Immature natural killer cell (primary cell): Measurements from ENCODE around the gene STK11. TPM values are rescaled to one million over a fixed set of nuclear protein-coding genes. Genes with fewer than 3 reads are reported as not detected.

Experiments
- DNase-seq, 3 donors: peaks; one replicate each; pipeline ENCODE4 v3.0.0; 2022; ENCODE audit warnings: mixed read lengths in 1 of 3
- H3K27ac Mint-ChIP-seq, 6 donors: one replicate each; pipeline ENCODE4 v1.8.0; 2020; ENCODE audit warnings: mixed read lengths in 6 of 6, mild to moderate bottlenecking in 5 of 6, inconsistent platforms in 4 of 6, moderate library complexity in 3 of 6
- H3K27me3 Mint-ChIP-seq, 3 donors: one replicate each; pipeline ENCODE4 v1.8.0; 2020 to 2021; ENCODE audit warnings: low read depth in 3 of 3, mild to moderate bottlenecking in 3 of 3, mixed read lengths in 3 of 3, moderate library complexity in 3 of 3, inconsistent platforms in 1 of 3
- H3K36me3 Mint-ChIP-seq, 3 donors: one replicate each; pipeline ENCODE4 v1.8.0; 2020; ENCODE audit warnings: mixed read lengths in 3 of 3, inconsistent platforms in 2 of 3, mild to moderate bottlenecking in 2 of 3
- H3K4me1 Mint-ChIP-seq, 2 donors: one replicate each; pipeline ENCODE4 v1.8.0; 2020; ENCODE audit warnings: inconsistent platforms in 2 of 2, mild to moderate bottlenecking in 2 of 2, mixed read lengths in 2 of 2, moderate library complexity in 1 of 2
- H3K4me3 Mint-ChIP-seq, 5 donors: one replicate each; pipeline ENCODE4 v1.8.0; 2020; ENCODE audit warnings: mild to moderate bottlenecking in 5 of 5, mixed read lengths in 5 of 5, inconsistent platforms in 3 of 5, moderate library complexity in 3 of 5
- H3K9me3 Mint-ChIP-seq, 6 donors: one replicate each; pipeline ENCODE4 v1.8.0; 2020; ENCODE audit warnings: mild to moderate bottlenecking in 6 of 6, mixed read lengths in 6 of 6, inconsistent platforms in 4 of 6, moderate library complexity in 3 of 6
- polyA plus RNA-seq, 3 donors: library from polyadenylated mRNA; unstranded; fragments of 300-500 nt; fragmentation: Illumina TruSeq; gene quantifications; one replicate each; pipeline ENCODE4 v1.2.3, GENCODE V29; 2021

STK11 gene
- polyA plus RNA-seq, 3 donors from 2014 or later, result 10.8 to 14.5 (median 11.7) TPM

DNA sequence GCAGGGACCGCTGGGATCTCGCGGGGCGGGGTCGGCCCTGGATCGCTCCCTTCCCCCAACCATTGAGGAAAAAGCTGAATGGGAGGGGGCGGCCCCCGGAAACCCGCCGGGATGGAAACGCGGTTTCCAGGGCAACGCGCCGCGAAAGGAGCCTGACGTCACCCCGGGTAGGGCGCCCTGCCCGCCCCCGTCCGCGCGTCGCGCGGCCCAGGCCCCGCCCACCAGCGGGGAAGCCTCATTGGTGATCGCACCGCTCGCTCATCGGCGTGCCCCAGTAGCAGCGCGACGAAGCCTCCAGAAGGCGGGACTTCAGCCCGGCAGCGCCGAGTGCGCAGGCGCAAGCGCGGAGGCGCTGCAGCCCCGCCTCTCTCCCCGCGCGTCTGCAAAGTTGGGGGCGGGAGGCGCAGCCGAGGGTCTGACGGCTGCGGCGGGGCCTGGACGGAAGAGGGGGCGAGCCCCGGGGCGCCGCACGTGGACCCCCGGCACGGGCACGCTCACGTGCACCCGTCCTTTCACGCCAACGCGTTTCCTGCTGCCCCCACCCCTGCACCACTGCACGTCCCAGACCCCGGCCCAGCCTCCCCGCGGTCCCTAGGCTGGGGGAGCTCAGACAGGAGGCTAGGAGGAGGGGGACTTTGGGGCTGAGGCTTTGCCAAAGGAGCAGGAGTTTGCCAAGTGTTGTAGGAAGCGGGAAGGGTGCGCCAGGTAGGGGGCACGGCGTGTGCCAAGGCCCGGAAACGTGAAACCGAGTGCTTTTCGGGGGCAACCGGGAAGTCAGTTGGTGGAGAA is 55.4 kb downstream of the STK11 start:
- Mint-ChIP-seq H3K9me3 (peaks cover 0 to 4% (median 0%) of the 10 kb centered on the region in 6 donors), H3K27ac (peak overlapping the region; percentile 95 to 99 (median 99)), H3K4me1 (peaks cover 59 to 72% of the 10 kb centered on the region in 2 donors), H3K4me3 (peak overlapping the region; percentile 90 to 94 (median 91)), H3K36me3 (peaks cover 4 to 19% (median 7%) of the 10 kb centered on the region in 3 donors), H3K27me3 (peaks cover 31 to 57% (median 48%) of the 10 kb centered on the region in 3 donors)
- peak; percentile 97 to 99 (median 98) for DNase-seq

DNA sequence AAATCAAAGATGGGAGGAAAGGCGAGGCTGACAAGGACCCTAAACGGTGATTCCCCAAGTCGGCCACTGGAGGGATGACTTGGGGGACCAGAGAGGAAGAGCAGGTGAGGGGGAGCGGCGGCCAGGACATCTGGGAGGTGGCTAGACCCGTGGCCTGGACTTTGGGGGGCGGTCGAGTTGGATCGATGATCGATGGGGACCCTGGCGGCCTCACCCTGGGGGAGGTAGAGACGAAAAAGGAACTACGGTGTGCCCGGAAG is 55.9 kb downstream of the STK11 start:
- H3K27ac Mint-ChIP-seq, result peak overlapping the region; percentile 95 to 99 (median 99)
- peak overlapping the region; percentile 90 to 94 (median 91) for H3K4me3 Mint-ChIP-seq
- no peak for DNase-seq
- peaks cover 4 to 19% (median 7%) of the 10 kb centered on the region in 3 donors for H3K36me3 Mint-ChIP-seq
- peaks cover 26 to 54% (median 44%) of the 10 kb centered on the region in 3 donors for H3K27me3 Mint-ChIP-seq
- peaks cover 55 to 68% of the 10 kb centered on the region in 2 donors for H3K4me1 Mint-ChIP-seq
- peaks cover 0 to 4% (median 0%) of the 10 kb centered on the region in 6 donors for H3K9me3 Mint-ChIP-seq

DNA sequence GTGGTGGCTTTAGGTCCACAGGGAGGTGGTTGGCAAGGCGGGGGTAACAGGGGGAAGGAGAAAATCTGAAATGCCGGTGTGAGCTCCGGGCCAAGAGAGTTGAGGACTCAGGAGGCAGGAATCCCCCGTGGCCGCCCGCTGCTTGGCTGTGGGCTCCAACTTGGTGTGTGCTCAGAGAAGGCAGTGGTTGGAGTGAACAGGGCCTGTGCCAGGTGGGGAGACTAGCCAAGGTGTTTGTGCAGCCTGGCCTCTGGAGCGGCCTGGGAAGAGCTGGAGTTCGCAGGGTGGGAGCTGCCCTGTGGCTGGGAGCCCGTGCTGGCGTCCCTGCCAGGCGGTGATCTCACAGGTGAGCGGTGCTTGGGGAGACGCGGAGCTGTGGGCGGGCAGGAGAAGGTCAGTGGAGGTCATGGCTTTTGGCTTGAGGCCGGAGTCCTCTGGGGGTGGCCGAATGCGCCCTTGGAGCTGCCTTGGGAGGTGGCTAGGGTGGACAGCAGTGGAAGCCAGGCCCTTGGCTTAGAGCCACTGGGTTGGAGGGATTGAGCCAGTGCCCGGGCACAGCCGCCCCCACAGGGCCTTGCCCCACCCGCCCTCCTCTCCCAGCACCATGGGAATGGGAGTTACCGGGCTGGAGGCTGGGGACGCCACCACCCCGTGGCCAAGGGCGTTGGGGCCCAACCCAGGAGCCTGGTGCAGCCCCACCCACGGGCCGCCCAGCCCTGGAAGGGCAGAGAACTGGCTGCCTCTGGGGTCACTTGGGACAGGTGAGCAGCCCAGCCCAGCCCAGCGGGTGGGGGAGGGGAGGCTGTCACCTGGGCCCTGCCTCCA is 56.4 kb downstream of the STK11 start:
- peaks cover 4 to 19% (median 7%) of the 10 kb centered on the region in 3 donors for H3K36me3 Mint-ChIP-seq

DNA sequence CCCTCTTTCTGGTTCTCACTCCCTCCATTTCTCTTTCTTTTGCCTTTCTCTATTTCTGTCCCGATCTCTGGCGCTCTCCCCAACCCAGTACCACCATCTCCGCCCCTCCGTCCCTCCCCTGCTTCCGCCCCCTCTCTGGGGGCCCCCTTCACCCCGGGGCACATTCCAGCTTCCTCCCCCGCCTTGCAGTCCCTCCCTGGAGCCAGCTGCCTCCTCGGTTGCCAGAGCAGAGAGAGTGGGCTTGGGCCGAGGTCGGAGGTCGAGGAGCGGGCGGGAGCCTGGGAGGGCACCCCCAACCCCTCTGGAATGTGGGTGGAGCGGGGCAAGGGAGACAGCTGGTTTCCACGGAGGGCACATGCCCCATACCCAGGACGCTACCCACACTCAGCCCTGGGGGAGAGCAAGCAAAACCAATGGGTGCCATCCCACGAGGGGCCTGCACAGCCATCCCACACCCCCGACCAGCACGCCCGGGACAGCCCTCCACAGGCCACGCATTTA is 57.1 kb downstream of the STK11 start:
- Mint-ChIP-seq H3K36me3 (peaks cover under 1 to 14% (median 3%) of the 10 kb centered on the region in 3 donors), H3K4me1 (peaks cover 56 to 67% of the 10 kb centered on the region in 2 donors), H3K9me3 (peaks cover 0 to 4% (median 0%) of the 10 kb centered on the region in 6 donors), H3K27ac (peak overlapping the region; percentile 69 to 99 (median 86)), H3K27me3 (peaks cover 19 to 47% (median 44%) of the 10 kb centered on the region in 3 donors), H3K4me3 (peak overlapping the region in 3 of 5 donors; percentile 53 to 63 (median 58))
- DNase-seq, result no peak

More for the DNA sequence above, 56.4 kb downstream of the STK11 start:
- peaks cover 55 to 65% of the 10 kb centered on the region in 2 donors for H3K4me1 Mint-ChIP-seq
- H3K27me3 Mint-ChIP-seq, result peaks cover 24 to 50% (median 45%) of the 10 kb centered on the region in 3 donors
- DNase-seq, result peak in 2 of 3 donors; percentile 34 to 43
- H3K9me3 Mint-ChIP-seq, result peaks cover 0 to 4% (median 0%) of the 10 kb centered on the region in 6 donors
- H3K4me3 Mint-ChIP-seq, result peak overlapping the region; percentile 90 to 94 (median 91)
- peak overlapping the region; percentile 95 to 99 (median 99) for H3K27ac Mint-ChIP-seq

DNA sequence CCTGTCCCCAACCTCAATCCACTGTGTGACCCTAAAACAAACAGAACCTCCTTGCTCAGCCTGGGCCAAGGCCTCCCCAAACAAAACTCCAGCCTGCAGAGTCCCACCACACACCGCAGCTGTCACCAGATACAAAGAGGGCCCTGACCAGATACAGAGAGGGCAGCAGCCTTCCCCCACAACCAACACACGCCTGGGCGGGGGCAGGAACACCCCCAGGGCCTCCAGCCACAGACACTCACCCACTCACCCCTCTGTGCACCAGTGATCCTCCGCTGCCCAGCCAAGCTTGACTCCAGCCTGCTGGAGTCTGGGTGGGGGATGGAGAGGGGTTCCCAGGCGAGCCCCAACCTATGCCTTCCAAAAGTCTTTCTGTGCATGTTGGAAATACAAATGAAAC is 57.6 kb downstream of the STK11 start:
- Mint-ChIP-seq H3K27ac (peak overlapping the region; percentile 63 to 99 (median 86)), H3K9me3 (peaks cover 0 to 4% (median 0%) of the 10 kb centered on the region in 6 donors), H3K4me3 (peak overlapping the region; percentile 22 to 63 (median 55)), H3K4me1 (peaks cover 55 to 67% of the 10 kb centered on the region in 2 donors), H3K36me3 (peaks cover 0 to 8% (median 0%) of the 10 kb centered on the region in 3 donors), H3K27me3 (peaks cover 18 to 42% (median 41%) of the 10 kb centered on the region in 3 donors)
- DNase-seq, result no peak

DNA sequence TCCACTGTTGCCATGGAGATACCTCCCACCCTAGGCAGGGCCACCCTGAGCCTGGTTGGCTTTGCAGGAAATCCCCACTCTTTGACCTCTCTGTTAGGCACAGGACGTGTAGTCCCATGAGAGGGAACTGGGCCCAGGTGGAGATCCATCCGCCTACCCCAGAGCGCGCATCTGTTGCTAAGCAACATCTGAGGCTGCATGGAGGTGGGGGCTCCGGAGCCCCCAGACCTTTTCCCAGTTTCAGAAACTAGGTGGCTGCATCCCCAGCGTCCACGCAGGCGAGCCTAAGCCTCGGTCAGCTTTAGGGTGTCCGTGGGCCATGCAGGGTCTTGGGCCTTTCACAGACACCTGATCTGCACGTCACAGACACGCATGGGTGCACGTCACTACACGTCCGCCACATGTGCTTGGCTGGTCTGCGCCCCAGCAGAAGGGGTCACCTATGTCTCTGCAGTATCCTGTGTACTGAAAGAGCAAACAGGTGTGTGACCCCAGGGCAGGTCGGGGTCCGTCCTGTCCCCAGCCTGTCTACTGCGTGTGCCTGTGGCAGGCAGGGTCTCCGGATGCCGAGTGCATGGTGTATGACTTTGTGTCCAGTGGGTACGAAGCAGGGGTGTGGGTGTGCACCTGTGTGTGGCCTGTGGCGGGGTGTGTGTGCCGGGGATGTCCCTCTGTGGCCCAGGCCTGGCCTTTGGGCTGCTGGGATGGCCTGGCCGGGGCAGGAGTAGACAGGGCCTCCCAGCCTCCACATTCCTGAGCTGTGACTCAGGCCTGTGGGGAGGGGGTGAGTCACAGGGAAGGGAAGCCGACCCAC is 59.4 kb downstream of the STK11 start:
- Mint-ChIP-seq H3K9me3 (no peaks in the 10 kb centered on the region), H3K27me3 (peaks cover 15 to 34% (median 31%) of the 10 kb centered on the region in 3 donors), H3K4me3 (peak overlapping the region in 4 of 5 donors; percentile 43 to 71 (median 50)), H3K27ac (peak overlapping the region in 5 of 6 donors; percentile 28 to 91 (median 74)), H3K36me3 (peaks cover 0 to under 1% (median 0%) of the 10 kb centered on the region in 3 donors), H3K4me1 (peaks cover 49 to 59% of the 10 kb centered on the region in 2 donors)
- DNase-seq, result no peak

DNA sequence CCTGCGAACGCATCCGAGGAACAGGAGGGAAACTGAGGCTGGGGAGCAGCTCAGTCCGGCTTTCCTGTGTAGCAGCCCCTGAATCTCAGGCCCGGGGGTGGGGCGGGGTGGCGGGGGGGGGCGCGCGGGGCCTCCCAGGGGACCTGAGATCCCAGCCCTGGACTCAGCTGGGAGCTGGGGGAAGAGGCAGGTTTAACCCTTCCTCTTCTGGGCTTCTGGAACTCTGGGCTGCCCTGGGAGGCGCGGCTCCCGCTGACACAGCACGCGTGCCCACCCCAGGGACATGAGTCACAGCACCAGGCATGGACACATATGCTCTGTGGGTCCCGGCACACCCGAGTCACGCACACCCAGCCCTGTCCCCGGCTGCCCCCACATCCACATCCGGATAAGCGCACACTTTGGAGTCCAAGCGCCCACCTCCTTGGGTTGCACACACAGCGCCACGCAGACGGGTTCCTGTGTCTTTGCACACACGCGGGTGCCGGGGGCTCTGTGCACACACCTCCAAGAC is 60.1 kb downstream of the STK11 start:
- Mint-ChIP-seq H3K36me3 (peaks cover 3 to 7% (median 3%) of the 10 kb centered on the region in 3 donors), H3K4me3 (peak overlapping the region; percentile 69 to 76 (median 73)), H3K27me3 (peaks cover 18 to 34% (median 32%) of the 10 kb centered on the region in 3 donors), H3K4me1 (peaks cover 54 to 63% of the 10 kb centered on the region in 2 donors), H3K9me3 (no peaks in the 10 kb centered on the region), H3K27ac (peak overlapping the region; percentile 65 to 91 (median 86))
- peak in 2 of 3 donors; percentile 60 to 69 for DNase-seq

DNA sequence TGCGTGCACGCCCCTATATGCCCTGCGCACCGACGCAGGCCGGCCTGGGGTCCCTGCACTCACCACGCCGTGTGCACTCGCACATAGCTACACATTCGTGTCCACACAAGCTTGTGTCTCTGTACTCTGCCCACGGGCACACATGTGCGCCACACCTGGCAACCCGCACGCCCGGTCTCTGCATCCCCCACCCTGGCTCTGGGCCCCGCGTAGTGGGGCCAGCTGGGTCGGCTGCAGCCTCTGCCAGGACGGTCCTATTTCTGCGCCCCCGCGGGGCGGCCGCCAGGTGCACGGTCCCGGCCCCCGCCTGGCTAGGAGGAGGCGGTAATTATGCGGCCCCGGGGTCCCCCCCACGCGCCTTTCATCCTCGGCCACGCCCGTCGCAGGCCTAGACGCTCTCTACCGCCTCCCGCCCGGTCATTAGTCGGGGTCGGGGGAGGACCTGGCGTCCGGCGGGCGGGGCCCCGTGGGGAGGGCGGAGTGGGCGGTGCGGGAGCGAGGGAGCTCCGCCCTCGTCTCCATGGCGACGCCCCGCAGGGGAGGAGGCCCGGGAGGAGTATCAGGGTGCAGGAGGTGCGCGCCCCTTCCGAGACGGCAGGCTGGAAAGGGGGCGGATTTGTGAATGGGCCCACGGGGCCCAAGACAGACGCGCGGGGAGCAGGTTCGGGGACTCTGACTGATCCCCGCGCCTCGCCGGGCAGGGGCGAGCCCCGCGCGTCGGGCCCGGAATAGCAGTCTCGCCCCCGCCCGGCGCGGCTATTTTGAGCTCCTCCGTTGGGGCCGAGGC is 60.7 kb downstream of the STK11 start:
- Mint-ChIP-seq H3K27me3 (peaks cover 23 to 36% (median 32%) of the 10 kb centered on the region in 3 donors), H3K36me3 (peaks cover 3 to 12% (median 3%) of the 10 kb centered on the region in 3 donors), H3K4me3 (peak overlapping the region; percentile 69 to 76 (median 73)), H3K27ac (peak overlapping the region; percentile 65 to 89 (median 86)), H3K9me3 (no peaks in the 10 kb centered on the region), H3K4me1 (peaks cover 57 to 67% of the 10 kb centered on the region in 2 donors)
- peak; percentile 92 to 93 (median 92) for DNase-seq

DNA sequence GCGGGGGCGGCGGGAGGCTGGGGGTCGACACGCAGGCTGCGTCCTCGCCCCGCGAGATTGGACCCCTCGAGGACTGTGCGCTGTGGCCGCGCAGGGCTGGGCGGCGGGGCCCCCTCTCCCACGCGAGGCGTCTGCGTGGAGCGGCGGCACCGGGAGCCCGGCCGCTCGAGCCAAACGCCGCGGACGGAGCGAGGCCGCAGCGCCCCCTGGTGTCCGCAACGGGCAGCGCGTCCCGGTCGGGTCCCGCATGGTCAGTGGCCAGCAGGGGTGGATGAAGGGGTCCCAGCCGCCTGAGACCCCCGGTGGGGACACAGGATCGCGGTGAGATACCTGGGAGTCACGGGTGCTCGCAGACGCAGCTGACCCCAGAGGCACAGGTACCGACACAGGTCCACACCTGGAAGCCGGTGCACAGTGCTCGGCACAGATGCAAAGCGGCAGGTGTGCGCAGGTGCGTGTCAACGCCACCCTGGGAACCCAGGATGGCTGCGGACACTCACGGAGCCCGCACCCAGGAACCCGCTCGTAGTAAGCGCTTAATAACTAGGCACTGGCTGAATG is 61.4 kb downstream of the STK11 start:
- Mint-ChIP-seq H3K27me3 (peaks cover 29 to 38% (median 29%) of the 10 kb centered on the region in 3 donors), H3K9me3 (no peaks in the 10 kb centered on the region), H3K4me3 (peak overlapping the region; percentile 50 to 74 (median 65)), H3K4me1 (peaks cover 57 to 67% of the 10 kb centered on the region in 2 donors), H3K36me3 (peaks cover 3 to 18% (median 3%) of the 10 kb centered on the region in 3 donors), H3K27ac (peak overlapping the region; percentile 64 to 97 (median 88))
- DNase-seq, result peak; percentile 80 to 83 (median 82)

DNA sequence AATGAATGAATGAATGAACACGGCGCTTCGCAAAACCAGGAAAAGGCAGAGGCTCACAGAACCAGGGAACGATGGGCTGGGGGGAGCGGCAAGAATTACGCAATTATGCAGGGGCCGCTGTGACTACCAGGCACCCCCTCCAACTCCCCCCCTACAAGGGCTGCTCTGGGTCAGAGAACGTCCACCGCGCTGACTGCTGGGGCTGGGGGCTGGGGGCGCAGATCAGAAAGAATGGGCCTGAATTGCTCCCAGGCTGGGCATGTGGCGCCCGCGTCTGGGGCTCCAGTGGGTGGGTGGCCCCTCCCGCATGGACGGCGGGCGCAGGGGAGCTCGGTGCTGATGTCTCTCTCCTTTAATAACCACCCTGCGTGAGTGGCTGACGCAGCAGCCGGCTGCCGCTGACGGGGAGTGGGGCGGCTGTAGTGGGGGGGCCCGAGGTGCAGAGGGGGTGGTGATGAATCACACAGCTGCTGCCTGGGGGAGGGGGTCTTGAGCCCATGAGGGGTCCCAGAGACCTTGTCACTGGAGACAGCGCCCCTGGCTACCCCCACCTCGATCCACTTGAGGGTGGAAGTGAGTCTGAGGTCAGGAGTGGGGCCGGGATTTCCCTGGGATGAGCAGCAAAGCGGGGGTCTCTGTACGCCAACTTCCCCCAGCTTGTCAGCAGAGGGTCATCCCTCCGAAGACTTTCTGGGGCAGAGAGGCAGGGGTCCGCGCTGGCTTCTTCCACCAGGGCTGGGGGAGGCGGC is 62.1 kb downstream of the STK11 start:
- Mint-ChIP-seq H3K27me3 (peaks cover 29 to 43% (median 34%) of the 10 kb centered on the region in 3 donors), H3K36me3 (peaks cover 3 to 19% (median 3%) of the 10 kb centered on the region in 3 donors), H3K9me3 (no peaks in the 10 kb centered on the region), H3K27ac (peak overlapping the region; percentile 81 to 97 (median 88)), H3K4me3 (peak overlapping the region; percentile 50 to 67 (median 60)), H3K4me1 (peaks cover 59 to 68% of the 10 kb centered on the region in 2 donors)
- DNase-seq, result peak in 2 of 3 donors; percentile 29 to 45
